Hepatocyte (in vitro differentiated cells): Measurements from ENCODE around the gene STAMBP. TPM values are rescaled to one million over a fixed set of nuclear protein-coding genes. Genes with fewer than 3 reads are reported as not detected.

ENCODE experiments used
- DNase-seq: peaks from one replicate; pipeline ENCODE4 v3.0.0-alpha.2; 2016; ENCODE audit warnings: low spot score
- H2AFZ ChIP-seq: fragments of 200-600 bp; sonication (generic); 2 replicates; pipeline ENCODE4 v1.6.0; 2016; ENCODE audit warnings: antibody characterized with exemption, mild to moderate bottlenecking
- H3K27ac ChIP-seq: fragments of 200-600 bp; sonication (generic); 2 replicates; pipeline ENCODE4 v1.5.1; 2016; ENCODE audit warnings: mild to moderate bottlenecking
- H3K27me3 ChIP-seq: fragments of 200-600 bp; sonication (generic); 2 replicates; pipeline ENCODE4 v1.6.1; 2016
- H3K36me3 ChIP-seq: fragments of 200-600 bp; sonication (generic); replicated peaks from 2 replicates; pipeline ENCODE4 v1.5.1; 2016; ENCODE audit warnings: low read depth; ENCODE audit not compliant: insufficient read depth
- H3K4me1 ChIP-seq: fragments of 200-600 bp; sonication (generic); 2 replicates; pipeline ENCODE4 v1.5.1; 2016; ENCODE audit warnings: mild to moderate bottlenecking, moderate library complexity; ENCODE audit not compliant: insufficient read depth
- H3K4me2 ChIP-seq: fragments of 200-600 bp; sonication (generic); 2 replicates; pipeline ENCODE4 v1.6.0; 2016
- H3K4me3 ChIP-seq: fragments of 200-600 bp; sonication (generic); 2 replicates; pipeline ENCODE4 v1.5.1; 2016; ENCODE audit warnings: mild to moderate bottlenecking
- H3K79me2 ChIP-seq: fragments of 200-600 bp; sonication (generic); 2 replicates; pipeline ENCODE4 v1.6.0; 2017; ENCODE audit warnings: mild to moderate bottlenecking
- H3K9me2 ChIP-seq: fragments of 200-600 bp; sonication (generic); replicated peaks from 2 replicates; pipeline ENCODE4 v1.6.0; 2017; ENCODE audit warnings: mild to moderate bottlenecking; ENCODE audit not compliant: insufficient read depth
- H3K9me3 ChIP-seq: fragments of 200-600 bp; sonication (generic); 2 replicates; pipeline ENCODE4 v1.5.1; 2016; ENCODE audit warnings: low read depth, mild to moderate bottlenecking
- H4K20me1 ChIP-seq: fragments of 200-600 bp; sonication (generic); 2 replicates; pipeline ENCODE4 v1.6.0; 2016; ENCODE audit warnings: mild to moderate bottlenecking; ENCODE audit not compliant: insufficient read depth, poor library complexity, severe bottlenecking
- EZH2 ChIP-seq: fragments of 200-600 bp; sonication (generic); IDR thresholded peaks from 2 replicates; pipeline ENCODE4 v1.6.1; 2016; ENCODE audit warnings: antibody characterized with exemption, mild to moderate bottlenecking, borderline replicate concordance
- EZH2phosphoT487 ChIP-seq: fragments of 200-600 bp; sonication (generic); IDR thresholded peaks from one replicate; pipeline ENCODE4 v1.6.1; 2018; ENCODE audit warnings: antibody characterized with exemption, mild to moderate bottlenecking, low read depth, moderate library complexity; ENCODE audit not compliant: unreplicated experiment, severe bottlenecking
- WGBS: methylation state at CpG from one replicate; pipeline ENCODE4 v1.1.6; 2016; ENCODE audit warnings: low lambda C conversion rate; ENCODE audit errors: missing lambda C conversion rate; 5-methylcytosine and 5-hydroxymethylcytosine counted together
- polyA plus RNA-seq: library from polyadenylated mRNA; unstranded; fragments of >200 nt; fragmentation: Nextera tagmentation; extraction: Ambion mirVana; gene quantifications from 2 replicates; pipeline ENCODE4 v1.2.1, GENCODE V29; 2016
- total RNA-seq: library from RNA; depleted of rRNA; stranded (reverse); fragments of >200 nt; gene quantifications from 2 replicates; pipeline ENCODE4 v1.2.3, GENCODE V29; 2014
- TF ChIP-seq, protein P1 (sequence below): fragments of 200-600 bp; sonication (generic); IDR thresholded peaks from 2 replicates; pipeline ENCODE4 v1.5.1; 2016; ENCODE audit warnings: antibody characterized with exemption, mild to moderate bottlenecking; ENCODE audit not compliant: poor library complexity

STAMBP gene
- total and polyA plus RNA-seq, 2 experiments from 2014 or later, result 34.3 to 43.0 TPM

DNA sequence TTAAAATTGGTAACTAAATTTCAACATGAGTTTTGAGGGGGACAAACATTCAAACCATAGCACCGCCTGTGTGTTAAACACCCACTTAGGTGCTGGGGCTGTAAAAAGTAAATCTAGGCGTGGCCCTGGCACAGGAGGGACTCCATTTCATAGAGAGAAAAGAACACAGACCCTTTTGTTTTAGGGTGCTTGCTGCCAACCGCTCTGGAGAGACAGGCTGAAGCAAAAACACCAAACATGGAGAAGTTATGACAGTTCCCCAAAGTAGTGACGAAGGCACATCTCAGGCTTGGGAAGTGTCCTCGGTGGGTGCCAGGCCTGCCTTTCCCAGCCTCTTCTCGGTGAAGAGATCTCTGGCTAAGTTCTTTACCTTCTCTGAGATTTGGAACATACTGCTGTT is 69.2 kb downstream of the STAMBP start:
- Histone ChIP-seq H3K4me3 (no peak overlapping the region), H4K20me1 (no peaks in the 10 kb centered on the region), H3K79me2 (no peaks in the 10 kb centered on the region), H2AFZ (no peak overlapping the region), H3K27me3 (no peaks in the 10 kb centered on the region), H3K4me2 (no peak overlapping the region), H3K9me2 (no peaks in the 10 kb centered on the region), H3K9me3 (no peaks in the 10 kb centered on the region), H3K27ac (no peak overlapping the region), H3K4me1 (peaks cover 3% of the 10 kb centered on the region), H3K36me3 (no peaks in the 10 kb centered on the region)
- DNase-seq, result no peak
- 87% methylated on average over 6 of the region's 6 CpGs for WGBS
- no peak for TF ChIP-seq EZH2
- TF ChIP-seq, protein P1, sequence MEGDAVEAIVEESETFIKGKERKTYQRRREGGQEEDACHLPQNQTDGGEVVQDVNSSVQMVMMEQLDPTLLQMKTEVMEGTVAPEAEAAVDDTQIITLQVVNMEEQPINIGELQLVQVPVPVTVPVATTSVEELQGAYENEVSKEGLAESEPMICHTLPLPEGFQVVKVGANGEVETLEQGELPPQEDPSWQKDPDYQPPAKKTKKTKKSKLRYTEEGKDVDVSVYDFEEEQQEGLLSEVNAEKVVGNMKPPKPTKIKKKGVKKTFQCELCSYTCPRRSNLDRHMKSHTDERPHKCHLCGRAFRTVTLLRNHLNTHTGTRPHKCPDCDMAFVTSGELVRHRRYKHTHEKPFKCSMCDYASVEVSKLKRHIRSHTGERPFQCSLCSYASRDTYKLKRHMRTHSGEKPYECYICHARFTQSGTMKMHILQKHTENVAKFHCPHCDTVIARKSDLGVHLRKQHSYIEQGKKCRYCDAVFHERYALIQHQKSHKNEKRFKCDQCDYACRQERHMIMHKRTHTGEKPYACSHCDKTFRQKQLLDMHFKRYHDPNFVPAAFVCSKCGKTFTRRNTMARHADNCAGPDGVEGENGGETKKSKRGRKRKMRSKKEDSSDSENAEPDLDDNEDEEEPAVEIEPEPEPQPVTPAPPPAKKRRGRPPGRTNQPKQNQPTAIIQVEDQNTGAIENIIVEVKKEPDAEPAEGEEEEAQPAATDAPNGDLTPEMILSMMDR, result no peak
- TF ChIP-seq EZH2phosphoT487, result no peak

DNA sequence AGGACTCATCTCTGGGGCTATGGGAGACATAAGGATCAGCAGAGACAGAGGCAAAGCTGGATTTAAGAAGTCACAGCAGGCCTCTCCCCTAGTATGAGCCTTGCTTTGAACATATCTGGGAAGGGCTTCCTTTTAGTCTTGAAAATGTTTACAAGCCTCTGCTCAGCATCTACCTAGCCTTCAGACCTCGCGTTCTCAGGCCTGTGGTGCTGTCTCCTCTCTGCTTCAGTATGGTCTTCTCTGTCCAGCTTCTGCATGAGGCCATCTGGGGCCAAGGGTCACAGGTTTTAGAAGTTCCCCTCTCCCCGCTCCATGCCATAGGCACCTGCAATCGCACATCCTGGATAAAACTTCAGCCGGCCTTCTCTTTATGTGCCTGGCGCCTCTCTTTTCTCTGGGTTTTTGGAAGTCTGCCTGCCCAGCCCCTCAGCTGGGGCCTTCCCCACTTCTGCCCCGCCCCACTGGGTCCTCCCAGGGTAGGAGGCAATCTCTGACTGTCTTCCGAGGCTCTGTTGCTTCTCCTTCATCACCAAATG is 71.1 kb downstream of the STAMBP start:
- no peak for DNase-seq
- no peak overlapping the region for H3K4me2 ChIP-seq
- no peaks in the 10 kb centered on the region for H3K9me2 ChIP-seq
- no peak overlapping the region for H2AFZ ChIP-seq
- no peaks in the 10 kb centered on the region for H3K27me3 ChIP-seq
- no peaks in the 10 kb centered on the region for H3K4me1 ChIP-seq
- H4K20me1 ChIP-seq, result no peaks in the 10 kb centered on the region
- H3K9me3 ChIP-seq, result no peaks in the 10 kb centered on the region
- no peak overlapping the region for H3K4me3 ChIP-seq
- 88% methylated on average over 8 of the region's 8 CpGs for WGBS
- no peaks in the 10 kb centered on the region for H3K79me2 ChIP-seq
- H3K36me3 ChIP-seq, result no peaks in the 10 kb centered on the region
- TF ChIP-seq EZH2 (no peak), EZH2phosphoT487 (no peak)
- TF ChIP-seq, protein P1, result no peak
- no peak overlapping the region for H3K27ac ChIP-seq

DNA sequence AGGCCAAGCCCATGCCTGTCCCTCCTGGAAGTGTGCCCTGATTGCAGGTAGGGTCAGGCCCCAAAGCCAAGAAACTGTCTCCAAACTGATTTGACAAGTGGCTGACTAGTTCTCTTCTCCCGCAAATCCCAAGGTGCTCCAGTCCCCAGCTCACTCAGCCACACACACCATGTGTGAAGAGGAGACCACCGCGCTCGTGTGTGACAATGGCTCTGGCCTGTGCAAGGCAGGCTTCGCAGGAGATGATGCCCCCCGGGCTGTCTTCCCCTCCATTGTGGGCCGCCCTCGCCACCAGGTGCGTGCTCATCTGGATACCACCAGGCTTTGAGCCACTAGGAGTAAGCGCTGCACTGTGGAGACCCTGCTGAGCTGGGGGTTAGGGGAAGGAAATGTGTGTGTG is 72.4 kb downstream of the STAMBP start:
- TF ChIP-seq, protein P1, result no peak
- TF ChIP-seq EZH2phosphoT487, result no peak
- TF ChIP-seq EZH2, result no peak
- H3K36me3 ChIP-seq, result no peaks in the 10 kb centered on the region
- no peak for DNase-seq
- H3K4me1 ChIP-seq, result no peaks in the 10 kb centered on the region
- H3K79me2 ChIP-seq, result no peaks in the 10 kb centered on the region
- H3K27me3 ChIP-seq, result no peaks in the 10 kb centered on the region
- WGBS, result 86% methylated on average over 10 of the region's 10 CpGs
- no peaks in the 10 kb centered on the region for H4K20me1 ChIP-seq
- no peak overlapping the region for H3K27ac ChIP-seq
- H2AFZ ChIP-seq, result no peak overlapping the region
- no peak overlapping the region for H3K4me3 ChIP-seq
- H3K9me3 ChIP-seq, result no peaks in the 10 kb centered on the region
- H3K4me2 ChIP-seq, result no peak overlapping the region
- H3K9me2 ChIP-seq, result no peaks in the 10 kb centered on the region
